HG02973 (cell line): ENCODE measurements around the gene HNRNPM.
A peak's percentile ranks its signal among the peaks of the same experiment; 100 is the strongest.
"Not testable (repeated sequence)": the region's sequence is repeated elsewhere in the genome, so short reads cannot be mapped to it uniquely, and the experiment has no call there.

Source experiments
- ATAC-seq: cut with Tn5 transposase; IDR thresholded peaks from one replicate; pipeline ENCODE4 v1.9.1; 2021; ENCODE audit warnings: moderate library complexity; ENCODE audit not compliant: unreplicated experiment

HNRNPM gene

DNA sequence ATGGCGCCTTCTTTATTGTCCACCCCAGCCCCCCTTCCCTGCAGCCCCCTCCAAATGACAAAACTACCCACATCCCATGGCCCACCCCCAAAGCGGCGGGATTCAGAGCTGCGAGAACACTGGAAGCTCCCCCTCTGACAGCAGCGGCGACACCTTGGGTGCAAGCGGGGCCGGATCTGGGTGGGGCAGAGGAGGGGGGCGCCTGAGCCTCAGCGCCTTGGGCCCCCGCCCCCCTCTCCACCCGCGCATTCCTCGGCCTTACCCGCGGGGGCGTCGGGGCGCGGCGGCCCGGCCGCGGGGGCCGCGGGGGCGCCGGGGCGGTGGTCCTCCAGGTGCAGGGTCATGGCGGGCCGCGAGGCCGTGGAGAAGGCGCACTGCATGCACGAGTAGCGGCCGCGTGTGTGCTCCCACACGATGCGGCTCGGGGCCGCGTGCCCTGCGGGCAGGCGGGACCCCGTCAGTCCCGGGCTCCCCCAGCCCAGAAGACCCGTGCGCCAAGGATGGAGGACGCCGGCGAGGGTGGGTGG, 65.9 kb downstream of the HNRNPM start:
- ATAC-seq = no peak

DNA sequence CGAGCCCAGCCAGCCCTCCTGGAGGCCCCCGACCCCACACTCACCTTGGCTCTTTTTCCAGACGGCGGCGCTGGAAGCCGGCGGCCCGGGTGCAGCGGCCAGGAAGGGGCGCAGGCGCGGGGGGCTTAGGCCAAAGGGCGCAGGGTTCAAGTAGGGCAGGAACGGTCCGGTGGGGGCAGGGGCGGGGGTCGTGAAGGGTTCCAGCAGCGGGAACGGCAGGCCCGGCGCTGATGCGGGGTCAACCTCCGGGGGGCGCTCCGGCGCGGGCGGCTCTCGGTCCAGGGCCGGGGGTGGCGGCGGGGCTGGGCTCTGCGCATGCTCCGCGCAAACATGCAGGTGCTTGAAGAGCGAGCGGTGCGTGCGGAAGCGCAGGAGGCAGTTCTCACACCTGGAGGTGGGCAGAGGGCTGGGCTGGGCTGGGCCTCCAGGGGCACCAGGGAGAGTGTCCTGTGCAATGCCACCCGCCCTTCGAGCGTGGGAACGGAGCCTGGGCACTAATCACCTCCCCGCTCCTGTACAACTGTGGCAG, 66.9 kb downstream of the HNRNPM start:
- ATAC-seq = no peak

DNA sequence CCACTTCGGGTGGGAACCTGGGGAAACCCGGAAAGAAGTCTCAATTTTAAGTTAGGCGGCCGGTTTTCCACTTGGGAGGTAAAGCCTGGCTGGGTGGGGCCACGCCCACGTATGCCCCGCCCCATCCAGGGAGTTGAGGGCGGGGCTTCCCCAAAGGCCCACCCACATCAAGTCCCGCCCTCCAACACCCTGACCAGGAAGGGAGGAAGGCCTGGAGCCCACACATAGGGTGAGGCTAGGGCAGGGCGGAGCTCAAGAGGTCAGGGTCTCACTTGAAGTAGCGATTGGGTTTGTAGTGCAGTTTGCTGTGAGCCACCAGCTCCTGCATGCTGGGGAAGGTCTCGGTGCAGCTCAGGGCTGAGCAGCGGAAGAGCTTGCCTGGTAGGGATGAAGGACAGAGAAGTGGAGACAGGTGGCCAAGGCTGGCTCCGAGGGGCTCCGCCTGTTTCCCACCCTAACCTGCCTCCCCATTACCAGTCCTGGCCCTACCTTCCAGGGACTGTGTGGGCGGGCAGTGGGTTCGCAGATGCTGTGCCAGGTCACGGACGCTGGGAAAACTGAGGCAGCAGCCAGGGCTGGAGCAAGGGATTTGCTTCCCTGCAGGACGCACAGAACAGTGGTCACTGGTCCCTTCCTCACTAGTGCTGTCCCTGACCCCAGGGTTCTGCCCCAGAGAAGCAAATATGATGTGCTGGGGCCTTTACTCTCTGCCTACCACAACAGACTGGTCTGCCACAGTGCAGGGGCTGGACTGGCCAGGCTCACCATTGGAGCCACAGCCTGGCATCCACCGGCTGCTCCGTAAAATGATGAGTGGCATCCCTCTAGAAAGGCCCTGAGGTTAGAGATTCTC, 67.6 kb downstream of the HNRNPM start:
- ATAC-seq = no peak

DNA sequence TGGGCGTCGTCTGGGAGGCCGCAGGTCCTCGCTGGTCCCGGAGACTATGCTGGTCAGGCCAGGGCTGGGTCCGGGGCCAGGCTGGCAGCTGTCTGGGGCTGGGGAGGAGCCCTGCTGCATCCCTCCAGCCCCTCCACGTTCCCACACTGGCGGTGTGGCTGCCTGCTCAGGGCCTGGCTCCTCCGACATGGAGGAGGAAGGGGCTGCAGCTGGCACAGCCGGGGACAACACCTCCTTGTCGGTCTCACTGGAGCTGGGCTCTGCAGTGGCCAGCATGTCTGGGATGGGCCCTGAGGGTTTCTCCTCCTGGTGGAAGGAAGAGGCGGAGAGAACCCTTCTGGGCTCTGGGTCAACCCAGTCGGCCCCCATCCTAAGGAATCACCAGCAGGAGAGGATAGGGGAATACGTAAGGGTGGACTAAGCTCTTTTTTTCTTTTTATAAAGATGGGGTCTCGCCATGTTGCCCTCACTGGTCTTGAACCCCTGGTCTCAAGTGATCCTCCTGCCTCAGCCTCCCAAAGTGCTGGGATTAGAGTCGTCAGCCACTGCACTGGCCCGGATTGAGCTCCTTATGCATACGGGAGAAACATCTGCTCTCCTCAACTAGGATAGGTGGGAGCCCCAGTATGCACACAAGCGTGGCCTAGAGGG, 68.4 kb downstream of the HNRNPM start:
- no peak for ATAC-seq

DNA sequence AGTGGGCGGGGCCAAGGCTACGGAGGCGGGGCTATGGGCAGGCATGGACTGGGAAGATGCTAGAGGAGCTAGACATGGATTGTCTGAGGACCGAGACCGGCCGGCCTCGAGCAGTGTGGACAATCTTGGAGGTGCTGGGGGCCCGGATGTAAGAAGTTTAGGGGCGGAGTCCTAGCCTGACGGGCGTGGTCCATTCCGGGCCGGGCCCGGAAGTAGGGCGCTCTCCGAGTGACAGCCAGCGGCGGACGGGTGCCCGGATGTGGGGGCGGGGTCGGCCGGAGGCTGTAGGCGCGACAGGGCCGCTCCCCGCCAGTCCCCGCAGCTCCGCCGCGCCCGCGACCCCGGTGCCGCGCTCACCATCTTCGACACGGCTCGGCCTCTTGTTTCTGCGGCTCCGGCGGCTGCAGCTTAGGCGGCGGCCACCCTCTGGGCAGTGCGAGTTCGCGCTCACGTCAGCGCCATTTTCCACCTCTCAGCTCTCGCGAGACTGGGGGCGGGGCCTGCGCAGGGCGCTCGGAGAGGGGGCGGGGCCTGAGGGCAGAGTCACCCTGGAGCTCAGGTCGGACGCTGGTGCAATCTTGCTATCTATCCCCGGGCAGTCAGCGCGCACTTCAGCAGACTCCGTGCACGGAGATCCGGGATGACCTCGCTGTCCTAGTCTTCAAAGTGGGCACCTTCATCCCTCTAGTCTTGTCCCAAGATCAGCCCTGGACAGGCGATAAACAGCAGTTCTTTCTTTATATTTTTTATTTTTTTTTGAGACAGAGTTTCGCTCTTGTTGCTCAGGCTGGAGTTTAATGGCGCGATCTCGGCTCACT, 69.1 kb downstream of the HNRNPM start, which contains the start of gene ZNF414:
Gene ZNF414 (minus strand): TSS at position 481 of the 818 bp plus-strand sequence. CDS start 121 bp downstream, at position 360.
- ATAC-seq = peak; percentile 78

DNA sequence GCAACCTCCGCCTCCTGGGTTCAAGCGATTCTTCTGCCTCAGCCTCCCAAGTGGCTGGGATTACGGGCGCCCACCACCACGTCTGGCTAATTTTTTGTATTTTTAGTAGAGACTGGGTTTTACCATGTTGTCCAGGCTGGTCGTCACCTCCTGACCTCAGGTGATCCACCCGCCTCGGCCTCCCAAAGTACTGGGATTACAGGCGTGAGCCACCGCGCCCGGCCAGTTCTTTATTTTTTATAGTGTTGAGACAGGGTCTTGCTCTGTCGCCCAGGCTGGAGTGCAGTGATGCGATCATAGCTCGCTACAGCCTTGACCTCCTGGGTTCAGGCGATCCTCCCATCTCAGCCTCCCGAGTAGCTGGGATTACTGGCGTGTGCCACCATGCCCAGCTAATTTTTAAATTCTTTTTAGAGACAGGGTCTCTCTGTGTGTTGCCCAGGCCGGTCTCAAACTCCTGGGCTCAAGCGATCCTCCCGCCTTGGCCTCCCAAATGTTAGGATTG, 69.8 kb downstream of the HNRNPM start:
- not testable (repeated sequence) for ATAC-seq

DNA sequence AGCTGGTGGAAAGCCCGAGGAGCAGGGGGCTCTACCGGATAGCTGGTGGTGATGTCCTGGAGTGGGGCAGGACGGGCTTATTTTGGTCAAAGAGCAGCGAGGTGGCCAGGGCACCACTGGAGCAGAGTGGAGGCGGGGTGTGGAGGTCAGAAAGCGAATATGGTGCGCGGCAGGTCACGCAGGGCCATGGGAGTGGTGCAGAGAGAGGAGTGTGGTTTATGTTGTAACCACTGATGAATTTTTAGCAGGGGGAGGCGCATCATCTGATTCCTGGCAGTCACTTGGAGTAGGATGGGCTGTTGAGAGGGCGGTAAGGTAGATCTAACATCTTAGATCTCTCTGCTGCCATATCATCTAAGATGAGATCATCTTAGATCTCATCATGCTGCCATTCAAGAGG, 70.5 kb downstream of the HNRNPM start:
- ATAC-seq = no peak

DNA sequence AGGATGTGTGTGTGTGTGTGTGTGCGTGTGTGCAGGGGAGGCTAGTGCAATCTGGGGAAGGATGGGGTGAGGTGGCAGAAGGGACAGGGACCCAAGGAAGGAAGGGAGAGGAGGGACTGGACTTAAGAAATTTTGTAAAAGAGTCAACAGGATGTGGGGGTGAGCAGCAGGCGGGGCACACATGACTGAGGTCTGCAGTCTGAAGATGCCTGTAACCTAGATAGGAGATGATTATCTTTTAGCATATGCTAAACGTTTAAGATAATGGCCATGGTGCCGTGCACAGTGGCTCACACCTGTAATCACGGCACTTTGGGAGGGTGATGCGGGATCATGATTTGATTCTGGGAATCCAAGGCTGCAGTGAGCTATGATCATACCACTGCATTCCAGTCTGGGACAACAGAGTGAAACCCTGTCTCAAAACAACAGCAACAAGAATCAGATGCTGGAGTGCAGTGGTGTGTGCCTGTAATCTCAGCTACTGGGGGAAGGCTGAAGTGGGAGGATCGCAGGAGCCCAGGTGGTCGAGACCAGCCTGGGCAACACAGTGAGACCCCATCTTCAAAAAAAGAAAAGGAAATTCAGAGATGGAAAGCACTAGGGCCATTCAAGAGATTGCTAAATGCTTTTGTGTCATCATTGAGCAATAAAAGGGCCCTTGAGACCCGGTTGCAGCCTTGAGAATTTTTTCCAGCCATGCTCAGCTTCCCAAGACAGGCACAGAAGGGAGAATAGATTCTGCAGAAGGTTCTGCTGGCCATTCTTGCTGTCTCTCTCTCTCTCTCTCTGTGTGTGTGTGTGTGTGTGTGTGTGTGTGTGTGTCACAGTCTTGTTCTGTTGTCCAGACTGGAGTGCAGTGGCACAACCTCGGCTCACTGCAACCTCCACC, 73.0 kb downstream of the HNRNPM start:
- no peak for ATAC-seq

DNA sequence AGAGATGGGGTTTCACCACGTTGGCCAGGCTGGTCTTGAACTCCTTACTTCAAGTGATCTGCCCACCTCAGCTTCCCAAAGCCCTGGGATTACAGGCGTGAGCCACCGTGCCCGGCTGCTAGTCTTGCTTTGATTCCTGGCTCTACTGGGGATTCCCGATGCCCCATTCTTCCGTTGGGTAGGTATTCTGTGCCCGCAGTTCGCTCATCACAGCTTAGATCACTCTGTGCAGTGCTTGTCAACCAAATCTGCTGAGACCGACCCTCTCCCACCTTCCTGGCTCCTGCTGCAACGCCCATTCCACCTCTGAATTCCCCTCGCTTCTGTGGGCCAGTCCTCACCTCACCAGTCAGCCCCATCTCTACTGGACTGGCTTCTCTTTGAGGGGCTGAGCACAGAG, 73.8 kb downstream of the HNRNPM start:
- ATAC-seq = no peak

DNA sequence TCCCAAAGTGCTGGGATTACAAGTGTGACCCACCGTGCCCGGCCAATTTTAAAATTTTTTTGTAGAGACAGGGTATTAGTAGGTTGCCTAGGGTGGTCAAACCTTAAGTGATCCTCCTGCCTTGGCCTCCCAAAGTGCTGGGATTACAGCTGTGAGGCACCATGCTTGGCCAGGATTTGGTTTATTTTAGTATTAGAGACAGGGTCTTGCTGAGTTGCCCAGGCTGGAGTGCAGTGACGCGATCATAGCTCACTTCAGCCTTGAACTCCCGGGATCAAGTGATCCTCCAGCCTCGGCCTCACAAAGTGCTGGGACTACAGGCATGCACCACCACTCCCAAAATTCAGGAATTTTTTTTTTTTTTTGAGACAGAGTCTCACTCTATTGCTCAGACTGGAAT, 74.6 kb downstream of the HNRNPM start:
- no peak for ATAC-seq

DNA sequence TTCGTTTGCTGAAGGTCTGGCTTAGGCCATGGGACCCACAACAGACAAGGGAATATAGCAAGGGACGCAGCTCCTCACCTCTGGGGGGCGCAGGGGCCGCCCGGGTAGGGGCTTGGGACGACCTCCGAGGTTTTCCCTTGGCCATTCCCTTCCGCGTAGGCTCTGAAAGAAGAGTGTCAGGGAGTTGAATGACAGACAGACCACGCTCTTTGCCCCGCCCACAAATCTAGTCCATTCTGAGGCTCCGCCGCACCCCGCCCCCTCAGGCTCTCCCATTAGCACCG, 80.6 kb downstream of the HNRNPM start:
- no peak for ATAC-seq

DNA sequence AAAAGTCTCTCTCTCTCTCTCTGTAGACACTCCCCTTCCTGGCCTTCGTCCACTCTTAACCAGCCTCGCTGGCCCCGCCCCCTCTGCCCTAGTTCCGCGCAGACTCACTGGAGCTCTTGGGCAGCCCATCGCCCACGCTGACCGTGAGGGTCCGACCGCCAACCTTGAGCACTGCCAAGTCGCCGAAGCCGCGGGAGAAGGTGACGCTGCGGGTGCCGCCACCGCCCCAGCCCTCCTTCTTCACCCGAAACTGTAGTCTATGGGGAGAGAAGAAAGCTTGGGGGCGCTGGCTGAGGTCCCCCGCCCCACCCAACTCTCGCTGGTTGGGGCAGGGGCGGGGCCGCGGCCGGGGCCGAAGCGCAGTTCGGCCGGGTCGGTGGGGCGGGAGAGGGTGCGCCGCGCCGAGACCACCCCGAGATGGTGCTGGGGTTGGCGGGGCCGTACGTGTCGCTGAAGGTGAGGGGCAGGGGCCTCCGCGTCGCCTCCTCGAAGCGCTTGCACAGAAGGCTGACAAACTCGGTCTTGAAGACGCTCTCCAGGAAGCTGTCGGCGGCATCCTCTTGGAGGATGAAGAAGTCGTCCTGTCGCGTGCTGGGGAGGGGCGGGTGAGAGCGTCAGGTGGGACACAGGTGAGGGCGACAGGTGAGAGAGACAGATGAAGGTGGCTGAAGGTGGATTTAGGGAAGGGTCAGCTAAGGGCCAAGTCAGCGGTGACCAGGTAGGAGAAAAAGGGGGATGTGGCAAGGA, 81.7 kb downstream of the HNRNPM start:
- ATAC-seq = no peak

DNA sequence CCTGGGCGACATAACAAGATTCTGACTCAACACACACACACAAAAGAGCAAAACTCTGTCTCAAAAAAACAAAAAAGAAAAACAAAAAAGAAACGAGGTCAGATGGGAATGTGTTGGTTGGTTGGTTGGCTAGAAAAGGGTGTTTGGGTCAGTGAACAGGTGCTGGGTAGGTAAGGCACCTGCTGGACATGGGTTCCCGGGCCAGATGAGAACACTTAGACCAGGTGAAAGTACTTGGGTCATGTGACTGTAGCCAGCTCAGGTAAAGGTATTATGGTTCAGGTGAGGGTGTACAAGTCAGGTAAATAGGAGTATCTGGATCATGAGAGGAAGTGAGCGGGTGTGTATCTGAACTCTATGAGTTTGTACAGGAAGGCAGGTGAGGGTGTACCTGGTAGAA, 83.7 kb downstream of the HNRNPM start:
- no peak for ATAC-seq

DNA sequence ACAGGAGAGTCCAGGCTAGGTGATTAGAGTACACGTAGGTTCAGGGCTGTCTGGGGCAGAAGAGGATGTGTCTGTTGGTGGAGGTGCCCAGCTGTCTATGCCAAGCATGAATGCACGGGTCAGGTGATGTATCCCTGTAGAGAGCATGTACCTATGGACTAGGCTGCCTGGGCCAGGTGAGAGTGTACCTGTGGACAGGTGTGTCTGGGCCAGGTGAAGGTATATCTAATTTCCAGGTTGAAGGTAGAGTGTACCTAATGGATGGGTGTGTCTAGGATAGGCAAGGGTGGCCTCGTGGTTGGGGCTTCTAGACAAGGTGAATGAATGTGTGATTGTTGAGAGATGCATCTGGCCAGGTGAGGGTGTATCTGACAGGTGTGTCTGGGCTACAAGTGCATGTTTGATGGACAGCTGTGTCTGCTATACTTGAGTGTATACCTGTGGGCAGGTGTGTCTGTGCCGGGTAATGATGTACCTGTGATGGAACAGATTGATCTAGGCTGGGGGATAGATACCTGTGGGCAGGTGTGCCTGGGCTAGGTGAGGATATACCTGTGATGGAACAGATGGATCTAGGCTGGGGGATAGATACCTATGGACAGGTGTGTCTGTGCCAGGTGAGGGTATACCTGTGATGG, 84.7 kb downstream of the HNRNPM start:
- ATAC-seq = no peak

DNA sequence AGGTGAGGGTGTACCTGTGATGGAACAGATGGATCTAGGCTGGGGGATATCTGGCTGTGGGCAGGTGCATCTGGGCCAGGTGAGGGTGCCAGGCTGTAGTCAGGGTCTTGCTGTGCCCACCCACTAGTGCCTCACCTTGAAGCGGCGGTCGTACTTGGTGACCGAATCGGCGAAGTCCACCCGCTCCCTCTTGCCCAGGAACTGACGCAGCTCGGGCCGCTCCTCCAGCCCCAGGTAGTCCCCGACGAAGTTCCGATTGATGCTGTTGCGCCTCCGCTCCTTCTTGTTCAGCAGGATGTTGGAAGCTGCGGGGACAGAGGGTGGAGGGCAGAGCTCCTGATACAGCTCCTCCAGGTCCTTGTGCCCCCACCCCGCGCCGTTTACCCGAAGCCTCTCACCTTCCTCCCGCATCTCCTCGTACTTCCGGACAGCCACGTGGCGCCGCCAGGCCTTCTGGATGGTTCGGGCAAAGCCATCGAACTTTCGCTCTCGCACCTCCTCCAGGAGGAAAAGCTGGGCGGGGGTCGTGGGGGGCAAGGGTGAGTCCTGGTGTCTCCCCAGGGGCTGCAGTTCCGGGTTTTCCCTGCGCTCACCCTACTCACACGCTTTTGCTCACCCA, 85.4 kb downstream of the HNRNPM start:
- ATAC-seq = no peak

DNA sequence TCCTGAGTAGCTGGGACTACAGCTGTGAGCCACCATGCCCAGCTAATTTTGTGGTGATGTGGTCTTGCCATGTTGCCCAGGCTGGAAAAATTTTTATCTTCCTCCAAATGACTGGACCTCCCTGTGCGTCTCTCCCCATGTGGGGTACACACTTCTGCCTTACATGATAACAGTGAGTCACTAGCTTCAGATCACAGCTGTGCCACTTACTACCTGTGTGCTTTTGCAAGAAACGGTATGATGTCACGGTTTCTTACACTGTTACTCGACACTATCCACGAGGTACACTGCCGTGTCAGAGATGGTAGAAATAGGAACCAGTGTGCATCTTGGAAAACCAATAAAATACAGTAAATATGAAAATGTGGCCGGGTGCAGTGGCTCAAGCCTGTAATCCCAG, 86.7 kb downstream of the HNRNPM start:
- ATAC-seq = no peak

DNA sequence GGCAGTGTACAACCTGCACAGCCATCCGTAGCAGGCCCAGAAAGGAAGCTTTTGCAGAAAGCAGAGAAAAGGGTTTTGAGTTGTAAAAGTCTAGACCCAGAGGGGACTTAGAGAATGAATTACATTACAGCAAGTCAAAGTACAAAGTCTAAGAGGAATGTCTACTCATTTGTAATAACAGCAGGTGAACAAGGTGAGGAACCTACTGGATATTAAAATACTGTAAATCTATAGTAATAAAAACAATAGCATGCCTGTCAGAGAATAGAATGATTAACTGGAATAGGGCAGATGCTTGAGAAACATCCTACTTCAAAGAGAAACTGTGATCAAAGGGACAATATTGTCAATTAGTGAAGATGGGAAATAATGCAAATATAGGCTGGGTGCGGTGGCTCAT, 87.5 kb downstream of the HNRNPM start:
- ATAC-seq = no peak

DNA sequence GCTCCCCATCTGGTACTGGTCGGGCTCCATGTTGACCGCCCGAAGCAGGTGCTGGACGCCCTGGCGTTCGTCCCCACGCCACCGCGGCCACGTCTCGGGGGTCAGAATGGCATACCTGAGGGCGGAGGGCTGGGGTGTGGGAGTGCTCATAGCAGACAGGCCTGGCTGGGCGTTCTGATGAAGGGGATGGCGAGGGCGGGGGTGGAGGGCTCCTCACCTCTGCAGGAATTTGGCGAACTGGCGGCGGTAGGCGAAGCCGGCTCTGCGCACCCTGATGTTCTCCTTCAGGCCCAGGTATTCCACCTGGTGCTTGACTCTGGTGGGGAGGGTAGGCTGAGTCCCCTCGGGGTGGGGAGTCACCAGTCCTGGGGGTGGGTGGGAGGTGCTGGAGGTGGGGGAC, 91.5 kb downstream of the HNRNPM start:
- no peak for ATAC-seq
